ENCODE results near the gene UNC13D. TPM values are rescaled to one million over a fixed set of nuclear protein-coding genes. Genes with fewer than 3 reads are reported as not detected.
A peak's percentile ranks its signal among the peaks of the same experiment; 100 is the strongest.
"Not testable (repeated sequence)": the region's sequence is repeated elsewhere in the genome, so short reads cannot be mapped to it uniquely, and the experiment has no call there.

The UNC13D gene
- polyA plus RNA-seq, 3 donors = 4.5 to 6.9 (median 5.5) TPM

DNA sequence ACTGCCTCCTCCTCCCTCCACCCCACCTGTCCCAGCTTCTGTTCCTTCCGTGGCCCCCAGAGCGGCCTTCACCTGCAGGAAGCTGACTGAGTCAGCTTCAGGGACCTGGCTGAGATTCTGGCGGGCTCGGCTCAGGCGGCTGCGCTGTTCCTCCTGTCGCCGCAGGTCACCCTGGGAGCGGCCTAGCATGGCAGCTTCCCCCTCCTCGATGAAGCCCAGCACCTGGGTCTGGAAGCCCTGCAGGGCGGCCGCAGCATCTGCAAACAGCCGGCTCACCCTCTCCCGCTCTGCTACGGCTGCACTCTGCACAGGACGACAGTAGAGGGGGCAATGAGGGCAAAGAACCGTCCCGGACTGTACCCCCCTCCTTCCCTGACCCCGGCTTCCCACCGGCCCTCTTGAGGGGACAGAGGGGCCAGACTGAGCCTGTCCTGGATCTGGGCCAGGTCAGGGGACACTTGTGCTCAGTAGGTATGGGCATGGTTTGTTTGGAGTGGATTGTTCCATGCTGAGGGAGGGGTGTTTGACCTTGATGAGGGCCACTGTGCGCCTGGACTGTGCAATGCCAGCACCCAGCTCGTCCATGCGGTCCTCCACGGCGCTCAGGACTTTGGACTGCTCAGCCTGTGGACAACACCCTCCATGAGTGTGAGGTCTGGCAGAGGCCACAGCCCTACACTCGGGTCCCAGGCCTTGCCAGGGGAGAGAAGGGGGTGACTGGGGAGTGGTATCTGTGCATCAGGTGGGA lies 32.2 kb upstream of the UNC13D start:
- DNase-seq (ENCODE audit: extremely low read depth in 1 of 11, low read depth in 9 of 11, low spot score in 4 of 11) = no peak

DNA sequence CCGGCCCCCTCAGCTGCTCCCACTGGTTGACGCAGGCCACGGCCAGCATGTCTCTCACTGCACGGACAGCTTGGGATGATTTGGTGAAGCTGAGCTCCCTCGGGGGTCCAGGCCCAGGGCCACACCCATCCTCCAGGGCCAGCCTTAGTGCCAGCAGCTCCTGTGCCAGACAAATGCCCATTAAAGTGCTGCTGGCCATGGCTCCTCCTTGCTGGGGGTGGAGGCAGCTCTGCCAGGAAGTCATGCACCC lies 31.7 kb upstream of the UNC13D start:
- no peak for DNase-seq (ENCODE audit: extremely low read depth in 1 of 11, low read depth in 9 of 11, low spot score in 4 of 11)

DNA sequence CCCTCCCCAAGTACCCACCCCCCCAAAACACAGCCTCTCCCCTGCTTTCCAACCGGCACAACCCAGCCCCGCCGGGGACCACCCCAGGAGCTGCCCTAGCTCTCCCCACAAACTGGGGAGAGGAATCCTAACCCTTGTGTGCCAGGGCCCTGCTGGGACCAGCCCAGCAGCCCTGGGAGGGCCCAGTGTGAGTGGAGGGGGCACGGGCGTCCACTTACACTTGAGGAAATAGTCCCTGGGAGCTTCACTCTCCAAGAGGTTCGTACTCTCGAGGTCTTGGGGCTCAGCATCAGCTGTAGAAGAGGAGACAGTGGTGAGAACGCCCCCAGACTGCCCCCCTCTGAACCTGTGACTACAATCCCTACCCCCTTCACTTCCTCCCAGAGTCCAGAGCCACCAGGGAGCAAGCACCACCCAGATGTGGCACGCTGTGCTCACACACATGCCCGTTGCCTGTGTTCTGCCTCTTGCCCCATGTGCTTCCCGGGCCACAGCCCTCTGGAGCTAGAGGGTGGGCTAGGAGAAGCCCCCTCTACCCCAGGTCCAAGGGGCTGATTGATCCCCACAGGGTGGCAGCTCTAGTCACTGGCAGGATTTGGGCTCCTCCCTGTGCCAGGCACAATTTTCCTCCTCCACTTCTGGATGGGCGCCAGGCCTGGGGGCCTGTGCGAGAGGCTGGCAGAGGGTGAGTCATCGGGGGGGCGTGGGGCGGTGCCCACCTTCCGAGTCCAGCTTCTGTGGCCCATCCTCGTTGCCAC lies 31.2 kb upstream of the UNC13D start:
- DNase-seq (ENCODE audit: extremely low read depth in 1 of 11, low read depth in 9 of 11, low spot score in 4 of 11) = no peak

DNA sequence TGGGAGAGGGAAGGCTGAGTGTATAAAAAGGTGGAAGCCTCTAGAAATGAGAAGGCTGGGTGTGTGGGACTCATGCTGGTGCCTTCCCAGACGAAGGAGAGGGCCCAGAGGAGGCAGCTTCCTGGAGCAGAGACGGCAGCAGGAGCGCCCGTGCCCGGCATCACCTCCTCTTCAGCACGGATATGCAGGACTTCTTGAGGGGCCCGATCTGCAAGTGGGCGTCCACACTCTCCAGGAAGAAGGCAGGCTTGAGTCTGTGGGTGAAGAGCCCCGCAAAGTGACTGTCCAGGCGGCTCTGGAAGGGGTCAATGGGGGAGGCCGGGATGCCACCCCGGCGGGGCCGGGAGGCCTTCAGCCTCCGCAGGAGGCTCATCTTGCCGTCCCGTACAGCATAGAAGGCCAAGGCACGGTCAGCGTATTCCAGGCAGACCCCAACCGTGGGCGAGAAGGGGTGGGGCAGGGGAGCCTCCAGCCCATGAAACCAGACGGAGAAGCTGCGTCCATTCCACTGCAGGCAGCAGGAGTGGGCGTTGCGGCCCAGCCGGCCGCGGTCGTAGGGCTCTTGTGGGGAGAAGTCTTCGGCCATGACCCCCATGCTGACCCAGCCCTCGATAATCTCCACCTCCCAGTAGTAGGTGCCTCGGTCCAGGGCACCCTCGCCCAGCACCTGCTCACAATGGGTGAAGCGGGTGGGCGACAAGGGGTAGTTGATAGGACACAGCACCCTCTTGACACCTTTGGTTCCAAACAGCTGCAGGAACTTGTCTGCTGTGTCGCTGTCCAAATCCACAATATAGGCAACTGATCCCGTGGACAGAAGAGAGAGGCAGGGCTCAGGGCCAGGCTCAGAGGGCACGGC lies 30.3 kb upstream of the UNC13D start:
- no peak for DNase-seq (ENCODE audit: extremely low read depth in 1 of 11, low read depth in 9 of 11, low spot score in 4 of 11)

DNA sequence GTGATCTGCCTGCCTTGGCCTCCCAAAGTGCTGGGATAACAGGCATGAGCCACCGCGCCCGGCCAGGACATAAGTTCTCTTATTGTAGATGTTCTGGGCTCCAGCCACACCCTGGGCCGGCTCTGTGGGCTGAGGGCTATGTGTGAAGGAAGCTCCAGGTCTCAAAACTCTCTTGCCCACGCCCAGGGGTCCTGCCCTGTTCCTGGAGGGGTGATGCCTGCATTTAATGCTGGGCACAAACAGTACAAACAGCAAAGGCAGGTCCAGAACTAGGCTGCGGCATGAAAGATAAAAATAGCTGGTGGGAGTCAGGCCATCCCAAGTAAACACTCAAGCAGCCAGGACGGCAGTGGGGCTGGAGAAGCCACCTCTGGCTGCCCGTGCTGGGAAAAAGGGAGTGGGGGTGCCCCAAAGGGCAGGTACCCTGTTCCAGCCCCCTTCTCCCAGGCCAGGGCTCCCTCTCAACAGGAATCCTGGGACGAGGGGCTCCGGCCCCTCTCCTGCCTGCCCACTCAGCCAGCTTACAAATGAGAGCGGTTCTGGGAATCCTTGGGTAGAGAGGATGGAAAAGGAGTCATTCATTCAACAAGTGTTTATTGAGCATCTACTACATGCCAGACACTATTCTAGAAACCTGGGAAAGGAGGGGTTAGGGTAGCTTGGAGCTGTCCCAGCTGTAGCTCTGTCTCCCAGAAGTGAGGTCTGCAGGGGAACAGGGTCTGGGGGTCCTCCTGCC lies 29.6 kb upstream of the UNC13D start:
- no peak for DNase-seq (ENCODE audit: extremely low read depth in 1 of 11, low read depth in 9 of 11, low spot score in 4 of 11)

DNA sequence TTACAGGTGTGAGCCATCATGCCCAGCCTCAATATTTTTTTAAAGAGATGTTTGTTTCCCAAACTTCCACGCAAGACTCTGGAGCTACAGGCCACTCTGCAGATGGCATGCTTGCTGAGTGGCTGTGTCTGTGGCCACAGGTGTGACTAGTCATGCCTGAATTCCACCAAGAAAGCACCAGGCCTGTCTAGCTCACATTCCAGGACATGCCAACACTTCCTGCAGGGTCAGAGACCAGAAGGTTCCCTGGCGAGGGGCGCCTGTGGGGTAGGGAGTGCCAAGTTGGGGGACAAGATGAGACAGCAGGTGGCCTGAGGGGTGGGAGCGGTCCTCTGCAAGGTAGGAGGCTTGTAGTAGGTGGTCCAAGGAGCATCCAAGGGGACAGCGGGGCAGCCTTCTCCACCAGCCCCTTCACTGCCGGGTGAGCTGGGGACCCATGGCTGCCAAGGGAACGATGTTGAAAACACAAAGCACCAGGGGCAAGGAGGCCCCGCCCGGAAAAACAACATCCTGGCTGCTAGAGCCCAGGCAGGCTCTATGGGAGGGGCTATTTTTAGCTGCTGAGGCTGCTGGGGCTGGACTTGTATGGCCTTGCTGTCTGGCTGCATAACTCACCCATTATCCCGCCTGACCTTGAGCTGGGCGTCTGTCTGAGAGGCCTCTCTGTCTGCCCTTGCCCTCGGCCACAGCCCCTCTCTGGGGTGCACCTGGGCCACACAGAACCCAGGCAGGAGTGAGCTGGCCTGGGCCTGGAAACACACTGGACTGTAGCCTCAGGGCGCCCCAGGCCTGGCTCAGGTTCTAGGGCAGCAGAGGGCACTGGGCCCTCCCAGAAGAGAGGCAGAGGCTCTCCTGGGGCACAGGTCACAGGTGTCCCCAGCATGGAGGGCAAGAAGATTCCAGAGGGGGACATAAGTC lies 28.5 kb upstream of the UNC13D start:
- DNase-seq (ENCODE audit: extremely low read depth in 1 of 11, low read depth in 9 of 11, low spot score in 4 of 11) = no peak

DNA sequence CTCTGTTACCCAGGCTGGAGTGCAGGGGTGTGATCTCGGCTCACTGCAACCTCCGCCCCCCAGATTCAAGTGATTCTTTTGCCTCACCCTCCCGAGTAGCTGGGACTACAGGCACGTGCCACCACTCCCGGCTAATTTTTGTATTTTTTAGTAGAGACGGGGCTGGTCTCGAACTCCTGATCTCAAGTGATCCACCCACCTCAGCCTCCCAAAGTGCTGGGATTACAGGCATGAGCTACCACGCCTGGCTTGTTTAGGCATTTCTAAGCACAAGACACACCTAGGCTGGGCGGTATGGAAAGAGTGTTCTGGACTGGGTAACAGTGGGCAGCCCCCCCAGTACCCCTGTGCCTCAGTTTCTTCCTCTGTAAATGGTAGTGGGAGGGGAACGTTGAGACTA lies 26.0 kb upstream of the UNC13D start:
- not testable (repeated sequence) for DNase-seq (ENCODE audit: extremely low read depth in 1 of 11, low read depth in 9 of 11, low spot score in 4 of 11)

DNA sequence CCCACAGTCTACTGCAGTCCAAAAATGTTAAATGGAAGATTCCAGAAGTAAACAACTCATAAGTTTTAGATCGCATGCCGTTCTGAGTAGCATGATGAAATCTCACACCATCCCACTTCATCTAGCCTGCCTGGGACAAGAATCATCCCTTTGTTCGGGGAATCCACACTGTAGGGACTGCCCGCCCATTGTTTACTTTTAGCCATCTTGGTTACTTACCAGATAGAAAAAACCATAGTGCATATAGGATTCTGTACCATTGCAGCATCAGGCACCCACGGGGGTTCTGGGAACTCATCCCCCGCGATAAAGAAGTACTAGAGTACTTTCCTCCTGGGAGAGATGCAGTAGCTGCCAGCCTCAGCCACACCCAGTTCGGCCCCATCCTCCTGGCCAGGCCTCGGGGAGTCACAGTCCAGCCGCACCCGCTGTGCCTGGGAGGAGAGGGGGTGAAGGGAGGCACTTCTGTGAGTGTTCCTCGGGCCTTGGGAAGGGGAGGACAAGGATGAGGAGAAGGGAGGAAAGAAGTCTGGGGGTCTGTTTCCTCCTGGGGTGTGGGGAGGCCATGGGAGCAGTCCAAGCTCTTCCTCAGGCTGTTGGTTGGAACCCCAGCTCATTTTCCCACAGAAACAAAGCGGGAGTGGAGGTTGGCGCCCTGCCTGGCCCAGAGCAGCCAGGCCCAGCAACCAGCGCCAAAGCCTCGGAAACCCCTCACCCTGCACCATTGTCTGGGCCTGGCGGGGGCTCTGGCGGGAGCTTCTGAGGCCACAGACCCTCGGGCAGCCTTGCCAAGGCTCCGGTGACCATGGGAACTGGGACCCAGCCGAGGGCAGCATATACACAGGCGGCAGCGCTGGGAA lies 25.3 kb upstream of the UNC13D start:
- no peak for DNase-seq (ENCODE audit: extremely low read depth in 1 of 11, low read depth in 9 of 11, low spot score in 4 of 11)

DNA sequence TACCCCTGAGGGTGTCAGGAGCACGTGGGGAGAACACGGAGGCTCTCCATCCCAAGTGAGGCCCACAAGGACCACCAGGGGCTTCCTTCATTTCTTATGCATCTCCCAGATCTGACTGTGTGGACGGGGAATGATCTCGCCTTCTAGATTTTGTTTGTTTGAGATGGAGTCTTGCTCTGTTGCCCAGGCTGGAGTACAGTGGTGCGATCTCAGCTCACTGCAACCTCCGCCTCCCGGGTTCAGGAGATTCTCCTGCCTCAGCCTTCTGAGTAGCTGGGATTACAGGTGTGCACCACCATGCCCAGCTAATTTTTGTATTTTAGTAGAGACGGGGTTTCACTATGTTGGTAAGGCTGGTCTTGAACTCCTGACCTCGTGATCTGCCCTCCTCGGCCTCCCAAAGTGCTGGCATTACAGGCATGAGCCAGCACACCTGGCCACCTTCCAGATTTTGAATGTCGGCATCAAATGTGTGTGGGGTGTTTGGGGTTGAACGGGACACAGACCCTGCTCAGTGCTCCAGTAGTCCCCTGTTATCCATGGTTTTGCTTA lies 24.6 kb upstream of the UNC13D start:
- not testable (repeated sequence) for DNase-seq (ENCODE audit: extremely low read depth in 1 of 11, low read depth in 9 of 11, low spot score in 4 of 11)

DNA sequence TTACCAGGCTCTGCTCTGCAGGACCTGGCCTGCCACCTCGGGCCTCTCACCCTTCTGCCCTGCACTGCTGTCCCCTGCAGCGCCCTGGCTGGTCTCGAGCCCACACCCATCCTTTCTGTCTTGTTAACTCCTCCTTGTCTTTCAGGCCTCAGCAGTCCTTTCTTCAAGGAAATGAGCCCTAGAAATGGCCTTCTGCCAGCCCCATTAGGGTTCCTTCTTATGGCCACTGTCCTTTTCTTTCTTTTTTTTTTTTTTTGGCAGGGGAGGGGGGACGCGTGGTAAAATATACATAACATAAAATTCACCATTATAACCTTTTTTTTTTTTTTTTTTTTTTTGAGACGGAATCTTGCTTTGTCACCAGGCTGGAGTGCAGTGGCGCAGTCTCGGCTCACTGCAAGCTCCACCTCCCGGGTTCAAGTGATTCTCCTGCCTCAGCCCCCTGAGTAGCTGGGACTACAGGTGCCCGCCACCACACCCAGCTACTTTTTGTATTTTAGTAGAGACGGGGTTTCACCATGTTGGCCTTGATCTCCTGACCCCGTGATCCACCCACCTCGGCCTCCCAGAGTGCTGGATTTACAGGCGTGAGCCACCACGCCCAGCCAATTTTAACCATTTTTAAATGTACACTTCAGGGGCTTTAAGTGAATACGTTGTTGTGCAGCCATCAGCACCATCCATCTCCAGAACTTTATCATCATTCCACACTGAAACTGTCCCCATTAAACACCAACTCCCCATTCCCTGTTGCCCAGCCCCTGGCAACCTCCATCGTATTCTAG lies 21.4 kb upstream of the UNC13D start:
- not testable (repeated sequence) for DNase-seq (ENCODE audit: extremely low read depth in 1 of 11, low read depth in 9 of 11, low spot score in 4 of 11)

DNA sequence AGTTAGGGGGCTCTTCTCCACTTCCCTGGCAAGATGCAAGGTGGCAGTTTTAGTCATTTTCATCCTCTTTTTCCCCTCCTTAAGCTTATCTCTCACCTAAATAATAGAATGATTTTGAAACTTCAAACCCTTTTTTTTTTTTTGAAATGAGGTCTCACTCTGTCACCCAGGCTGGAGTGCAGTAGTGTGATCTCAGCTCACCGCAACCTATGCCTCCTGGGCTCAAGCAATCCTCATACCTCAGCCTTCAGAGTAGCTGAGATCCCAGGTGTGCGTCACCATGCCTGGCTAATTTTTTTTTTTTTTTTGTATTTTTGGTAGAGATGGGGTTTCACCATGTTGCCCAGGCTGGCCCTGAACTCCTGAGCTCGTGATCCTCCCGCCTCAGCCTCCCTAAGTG lies 20.7 kb upstream of the UNC13D start:
- not testable (repeated sequence) for DNase-seq (ENCODE audit: extremely low read depth in 1 of 11, low read depth in 9 of 11, low spot score in 4 of 11)

DNA sequence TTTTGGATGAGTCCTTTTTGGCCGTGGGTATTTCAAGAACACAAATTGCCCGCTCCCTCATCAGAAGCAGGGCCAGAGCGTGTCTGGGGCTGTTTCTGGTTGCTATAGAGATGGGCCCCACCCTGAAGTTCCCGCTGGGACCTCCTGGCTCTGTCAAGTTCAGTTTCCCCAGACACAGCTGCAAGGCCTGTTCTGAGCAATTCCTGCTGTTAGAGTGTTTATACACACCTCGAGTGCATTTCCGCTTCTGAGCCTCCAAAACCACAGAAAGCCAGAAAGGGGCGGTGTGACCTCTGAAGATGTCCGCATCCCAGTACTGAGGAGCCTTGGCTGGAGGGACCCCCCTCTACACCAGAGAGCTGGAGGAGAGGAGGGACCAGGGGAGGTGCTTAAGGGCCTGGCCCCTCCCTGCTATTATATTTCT lies 20.3 kb upstream of the UNC13D start:
- DNase-seq (ENCODE audit: extremely low read depth in 1 of 11, low read depth in 9 of 11, low spot score in 4 of 11) = peak in 8 of 11 donors; percentile 70 to 88 (median 82)

DNA sequence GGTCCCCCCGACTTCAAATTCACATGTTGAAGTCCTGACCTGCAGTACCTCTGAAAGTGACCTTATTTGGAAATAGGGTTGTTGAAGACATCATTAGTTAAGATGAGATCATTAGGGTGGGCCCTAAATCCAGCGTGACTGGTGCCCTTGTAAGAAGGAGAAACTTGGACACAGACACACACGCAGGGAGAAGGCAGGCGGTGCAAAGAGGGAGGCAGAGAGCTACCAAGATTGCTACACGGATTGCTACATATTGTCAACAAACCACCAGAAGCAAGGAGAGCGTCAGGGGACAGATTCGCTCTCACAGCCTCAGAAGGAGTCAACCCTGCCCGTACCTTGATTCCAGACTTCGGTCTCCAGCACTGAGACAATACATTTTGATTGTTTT lies 17.7 kb upstream of the UNC13D start:
- DNase-seq (ENCODE audit: extremely low read depth in 1 of 11, low read depth in 9 of 11, low spot score in 4 of 11) = no peak

DNA sequence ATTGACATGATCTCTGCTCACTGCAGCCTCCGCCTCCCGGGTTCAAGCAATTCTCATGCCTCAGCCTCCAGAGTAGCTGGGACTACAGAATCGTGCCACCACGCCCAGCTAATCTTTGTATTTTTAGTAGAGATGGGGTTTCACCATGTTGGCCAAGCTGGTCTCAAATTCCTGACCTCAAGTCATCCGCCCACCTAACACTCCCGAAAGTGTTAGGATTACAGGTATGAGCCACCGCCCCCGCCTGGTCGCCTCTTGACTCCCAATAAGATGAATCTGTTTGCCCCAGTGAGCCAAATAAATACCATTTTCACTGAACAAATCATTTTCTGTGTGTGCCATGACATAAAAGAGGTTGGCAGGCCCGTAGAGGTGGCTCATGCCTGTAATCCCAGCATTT lies 15.2 kb upstream of the UNC13D start:
- DNase-seq (ENCODE audit: extremely low read depth in 1 of 11, low read depth in 9 of 11, low spot score in 4 of 11) = not testable (repeated sequence)

DNA sequence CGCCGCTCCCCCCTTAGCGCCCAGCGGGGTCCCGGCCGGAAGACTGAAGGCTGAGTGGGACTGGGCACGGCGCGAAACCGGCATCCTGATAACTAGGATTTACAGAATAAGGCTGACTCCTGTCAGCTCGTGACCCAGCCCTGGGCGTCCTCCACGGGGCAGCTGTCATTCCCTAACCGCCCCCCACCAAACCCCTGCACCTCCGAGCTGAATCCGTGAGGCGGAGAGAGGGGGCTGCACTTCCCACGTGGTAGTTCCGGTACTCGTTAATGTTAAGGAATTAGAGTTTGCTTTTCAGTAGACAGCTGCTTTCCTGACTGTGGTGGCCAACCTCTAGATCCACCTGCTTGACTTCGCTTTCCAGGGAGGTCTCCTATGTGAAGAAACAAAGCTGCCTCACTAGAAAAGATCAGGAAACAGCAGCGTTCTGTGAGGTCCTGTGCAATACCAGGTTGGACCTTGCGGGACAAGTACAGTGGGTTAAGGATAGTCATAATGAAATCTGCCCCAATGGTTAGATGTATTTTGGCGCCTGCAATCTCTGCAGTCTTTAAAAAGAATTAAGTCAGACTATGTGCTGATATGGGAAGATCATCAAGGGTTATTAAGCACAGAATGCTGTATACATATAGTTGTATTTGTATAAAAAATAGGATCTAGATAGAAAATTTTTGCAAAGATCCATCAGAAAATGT lies 12.0 kb upstream of the UNC13D start:
- no peak for DNase-seq (ENCODE audit: extremely low read depth in 1 of 11, low read depth in 9 of 11, low spot score in 4 of 11)

Measured in renal cortex interstitium (tissue), 11 donors.